HepG2 (cell line): ENCODE measurements around the gene TGFA. TPM values are rescaled to one million over a fixed set of nuclear protein-coding genes. Genes with fewer than 3 reads are reported as not detected.

Experiments
- GZF1 ChIP-seq: sonication (generic); formaldehyde crosslinking; IDR thresholded peaks from 2 replicates; pipeline ENCODE4 v1.5.1; 2020; ENCODE audit warnings: mild to moderate bottlenecking, missing genetic modification reagents
- MTA1 ChIP-seq: sonication (generic); formaldehyde crosslinking; IDR thresholded peaks from 2 replicates; pipeline ENCODE4 v1.4.0; 2020; ENCODE audit warnings: missing genetic modification reagents, mild to moderate bottlenecking, borderline replicate concordance
- MXD4 ChIP-seq: IDR thresholded peaks from 2 replicates; pipeline ENCODE4 v1.6.1; 2016; ENCODE audit warnings: mild to moderate bottlenecking, missing biosample characterization, missing genetic modification reagents
- REXO4 ChIP-seq: sonication (generic); formaldehyde crosslinking; IDR thresholded peaks from 2 replicates; pipeline ENCODE4 v1.8.0; 2022; ENCODE audit warnings: missing genetic modification reagents, mild to moderate bottlenecking, borderline replicate concordance
- RXRB ChIP-seq: IDR thresholded peaks from 2 replicates; pipeline ENCODE4 v1.6.1; 2016; ENCODE audit warnings: borderline replicate concordance, missing genetic modification reagents, missing compliant biosample characterization
- TARDBP ChIP-seq: sonication (generic); formaldehyde crosslinking; IDR thresholded peaks from 2 replicates; pipeline ENCODE4 v1.8.0; 2022; ENCODE audit warnings: mild to moderate bottlenecking, missing genetic modification reagents
- ZBTB20 ChIP-seq: sonication (generic); formaldehyde crosslinking; IDR thresholded peaks from 2 replicates; pipeline ENCODE4 v1.8.1; 2023; ENCODE audit warnings: missing genetic modification reagents, low read depth, mild to moderate bottlenecking, borderline replicate concordance
- ZNF282 ChIP-seq: fragments of 450-650 bp; IDR thresholded peaks from 2 replicates; pipeline ENCODE4 v1.6.1; 2018; ENCODE audit not compliant: partially characterized antibody
- ZNF292 ChIP-seq: sonication (generic); formaldehyde crosslinking; IDR thresholded peaks from 2 replicates; pipeline ENCODE4 v1.8.1; 2022; ENCODE audit warnings: mild to moderate bottlenecking, low read depth, missing genetic modification reagents, borderline replicate concordance
- ZNF367 ChIP-seq: sonication (generic); formaldehyde crosslinking; IDR thresholded peaks from 2 replicates; pipeline ENCODE4 v1.4.0; 2020; ENCODE audit warnings: missing genetic modification reagents, borderline replicate concordance
- ZNF382 ChIP-seq: sonication (generic); formaldehyde crosslinking; IDR thresholded peaks from 2 replicates; pipeline ENCODE4 v1.5.0; 2020; ENCODE audit warnings: missing genetic modification reagents, mild to moderate bottlenecking, borderline replicate concordance
- ZNF451 ChIP-seq: sonication (generic); formaldehyde crosslinking; IDR thresholded peaks from 2 replicates; pipeline ENCODE4 v1.5.0; 2020; ENCODE audit warnings: mild to moderate bottlenecking, missing genetic modification reagents
- ZSCAN31 ChIP-seq: sonication (generic); formaldehyde crosslinking; IDR thresholded peaks from 2 replicates; pipeline ENCODE4 v1.5.0; 2020; ENCODE audit warnings: low read depth, mild to moderate bottlenecking, missing genetic modification reagents
- polyA plus RNA-seq, 8 experiments: library from polyadenylated mRNA; depleted of rRNA in 3 of 8; stranded (reverse) in 7 of 8; unstranded in 1 of 8; fragments of >200 nt; fragmentation: Illumina TruSeq in 4 of 8; extraction: Trizol in 4 of 8; gene quantifications; 2 replicates each; pipeline versions ENCODE4 v1.2.1 to v1.2.3, GENCODE V29; 2011 to 2016; ENCODE audit warnings: low read depth in 4 of 8, missing spikeins in 1 of 8, mixed read lengths in 1 of 8; ENCODE audit not compliant: insufficient read depth in 1 of 8
- total RNA-seq, 5 experiments: library from RNA; depleted of rRNA; stranded (reverse); fragments of >200 nt; fragmentation: Illumina TruSeq; extraction: Trizol; gene quantifications; 2 replicates each; pipeline ENCODE4 v1.2.3, GENCODE V29; 2016; ENCODE audit warnings: low read depth in 1 of 5
- TF ChIP-seq, protein P1 (sequence below): sonication (generic); formaldehyde crosslinking; IDR thresholded peaks from 2 replicates; pipeline ENCODE4 v1.4.0; 2020; ENCODE audit warnings: missing genetic modification reagents
- TF ChIP-seq, protein P2 (sequence below): sonication (generic); formaldehyde crosslinking; IDR thresholded peaks from 2 replicates; pipeline ENCODE4 v1.4.0; 2020; ENCODE audit warnings: missing genetic modification reagents
- TF ChIP-seq, protein P3 (sequence below): sonication (generic); formaldehyde crosslinking; IDR thresholded peaks from 2 replicates; pipeline ENCODE4 v1.4.0; 2020; ENCODE audit warnings: low read depth, mild to moderate bottlenecking, missing genetic modification reagents
- TF ChIP-seq, protein P4 (sequence below): sonication (generic); formaldehyde crosslinking; IDR thresholded peaks from 2 replicates; pipeline ENCODE4 v1.5.1; 2020; ENCODE audit warnings: missing genetic modification reagents, mild to moderate bottlenecking, borderline replicate concordance
- TF ChIP-seq, protein P5 (sequence below): sonication (generic); formaldehyde crosslinking; conservative IDR thresholded peaks from 2 replicates; pipeline ENCODE4 v1.8.0; 2022; ENCODE audit warnings: low read depth, missing genetic modification reagents

The TGFA gene
- total and polyA plus RNA-seq, 2 of the 13 experiments (the other 11 are each of a cell fraction or from before 2014, with no cell fraction given) = 7.8 to 15.3 TPM

DNA sequence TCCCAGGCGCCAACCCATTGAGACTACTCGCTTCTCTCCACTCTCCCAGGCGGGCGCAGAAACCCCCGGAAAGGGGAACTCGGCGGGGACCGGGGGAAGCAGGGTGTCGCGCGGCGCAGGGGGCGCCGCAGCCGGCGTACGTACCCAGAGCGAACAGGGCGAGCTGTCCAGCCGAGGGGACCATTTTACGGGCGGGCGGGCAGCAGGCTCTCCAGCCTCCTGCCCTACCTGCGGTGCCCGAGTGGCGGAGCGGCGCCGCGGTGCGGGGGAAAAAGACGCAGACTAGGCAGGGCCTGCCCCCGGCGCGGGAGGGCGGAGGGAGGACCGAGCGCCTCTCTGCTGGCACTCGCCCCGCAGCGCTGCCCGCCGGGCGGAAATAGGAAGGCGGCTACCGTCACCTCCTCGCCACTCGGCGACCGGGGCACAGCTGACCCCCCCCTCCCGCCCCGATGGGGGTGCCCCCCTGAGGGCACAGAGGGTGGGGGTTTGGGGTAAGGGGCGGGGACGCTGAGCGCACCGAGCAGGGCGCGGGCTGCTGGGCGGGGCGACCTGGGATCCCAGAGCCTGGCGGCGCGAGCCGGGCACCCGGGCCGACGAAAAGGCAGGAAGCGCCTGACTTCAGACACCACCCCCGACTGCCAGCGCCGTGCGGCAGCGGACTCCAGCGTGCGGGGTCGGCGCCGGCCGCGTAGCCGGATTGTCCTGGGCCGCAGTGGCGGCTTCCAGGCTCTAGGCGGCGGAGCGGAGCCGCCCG, at the start of gene TGFA (continued):
- TF ChIP-seq, protein P1, sequence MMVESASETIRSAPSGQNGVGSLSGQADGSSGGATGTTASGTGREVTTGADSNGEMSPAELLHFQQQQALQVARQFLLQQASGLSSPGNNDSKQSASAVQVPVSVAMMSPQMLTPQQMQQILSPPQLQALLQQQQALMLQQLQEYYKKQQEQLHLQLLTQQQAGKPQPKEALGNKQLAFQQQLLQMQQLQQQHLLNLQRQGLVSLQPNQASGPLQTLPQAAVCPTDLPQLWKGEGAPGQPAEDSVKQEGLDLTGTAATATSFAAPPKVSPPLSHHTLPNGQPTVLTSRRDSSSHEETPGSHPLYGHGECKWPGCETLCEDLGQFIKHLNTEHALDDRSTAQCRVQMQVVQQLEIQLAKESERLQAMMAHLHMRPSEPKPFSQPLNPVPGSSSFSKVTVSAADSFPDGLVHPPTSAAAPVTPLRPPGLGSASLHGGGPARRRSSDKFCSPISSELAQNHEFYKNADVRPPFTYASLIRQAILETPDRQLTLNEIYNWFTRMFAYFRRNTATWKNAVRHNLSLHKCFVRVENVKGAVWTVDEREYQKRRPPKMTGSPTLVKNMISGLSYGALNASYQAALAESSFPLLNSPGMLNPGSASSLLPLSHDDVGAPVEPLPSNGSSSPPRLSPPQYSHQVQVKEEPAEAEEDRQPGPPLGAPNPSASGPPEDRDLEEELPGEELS = no peak
- TF ChIP-seq TARDBP (peak; percentile 40; the same call in 1 of the 2 replicates), ZNF451 (CRISPR knock-in tag) (0 out of 2 replicates have a peak, but pooled peaks have one; percentile 21), REXO4 (CRISPR knock-in tag) (no peak), ZNF367 (CRISPR knock-in tag) (no peak), GZF1 (peak; percentile 46; the same call in 1 of the 2 replicates), MTA1 (0 out of 2 replicates have a peak, but pooled peaks have one; percentile 55), ZBTB20 (CRISPR knock-in tag) (no peak), ZNF382 (CRISPR knock-in tag) (no peak), ZNF292 (CRISPR knock-in tag) (0 out of 2 replicates have a peak, but pooled peaks have one; percentile 20), ZSCAN31 (CRISPR knock-in tag) (peak; percentile 75), RXRB (CRISPR knock-in tag) (peak; percentile 55; the same call in 1 of the 2 replicates), ZNF282 (no peak), MXD4 (CRISPR knock-in tag) (peak; percentile 84)
- TF ChIP-seq, protein P2, sequence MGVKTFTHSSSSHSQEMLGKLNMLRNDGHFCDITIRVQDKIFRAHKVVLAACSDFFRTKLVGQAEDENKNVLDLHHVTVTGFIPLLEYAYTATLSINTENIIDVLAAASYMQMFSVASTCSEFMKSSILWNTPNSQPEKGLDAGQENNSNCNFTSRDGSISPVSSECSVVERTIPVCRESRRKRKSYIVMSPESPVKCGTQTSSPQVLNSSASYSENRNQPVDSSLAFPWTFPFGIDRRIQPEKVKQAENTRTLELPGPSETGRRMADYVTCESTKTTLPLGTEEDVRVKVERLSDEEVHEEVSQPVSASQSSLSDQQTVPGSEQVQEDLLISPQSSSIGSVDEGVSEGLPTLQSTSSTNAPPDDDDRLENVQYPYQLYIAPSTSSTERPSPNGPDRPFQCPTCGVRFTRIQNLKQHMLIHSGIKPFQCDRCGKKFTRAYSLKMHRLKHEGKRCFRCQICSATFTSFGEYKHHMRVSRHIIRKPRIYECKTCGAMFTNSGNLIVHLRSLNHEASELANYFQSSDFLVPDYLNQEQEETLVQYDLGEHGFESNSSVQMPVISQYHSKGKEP (CRISPR knock-in tag) = no peak
- TF ChIP-seq, protein P3, sequence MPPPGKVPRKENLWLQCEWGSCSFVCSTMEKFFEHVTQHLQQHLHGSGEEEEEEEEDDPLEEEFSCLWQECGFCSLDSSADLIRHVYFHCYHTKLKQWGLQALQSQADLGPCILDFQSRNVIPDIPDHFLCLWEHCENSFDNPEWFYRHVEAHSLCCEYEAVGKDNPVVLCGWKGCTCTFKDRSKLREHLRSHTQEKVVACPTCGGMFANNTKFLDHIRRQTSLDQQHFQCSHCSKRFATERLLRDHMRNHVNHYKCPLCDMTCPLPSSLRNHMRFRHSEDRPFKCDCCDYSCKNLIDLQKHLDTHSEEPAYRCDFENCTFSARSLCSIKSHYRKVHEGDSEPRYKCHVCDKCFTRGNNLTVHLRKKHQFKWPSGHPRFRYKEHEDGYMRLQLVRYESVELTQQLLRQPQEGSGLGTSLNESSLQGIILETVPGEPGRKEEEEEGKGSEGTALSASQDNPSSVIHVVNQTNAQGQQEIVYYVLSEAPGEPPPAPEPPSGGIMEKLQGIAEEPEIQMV (CRISPR knock-in tag) = no peak; the same call in 1 of the 2 replicates
- TF ChIP-seq, protein P4, sequence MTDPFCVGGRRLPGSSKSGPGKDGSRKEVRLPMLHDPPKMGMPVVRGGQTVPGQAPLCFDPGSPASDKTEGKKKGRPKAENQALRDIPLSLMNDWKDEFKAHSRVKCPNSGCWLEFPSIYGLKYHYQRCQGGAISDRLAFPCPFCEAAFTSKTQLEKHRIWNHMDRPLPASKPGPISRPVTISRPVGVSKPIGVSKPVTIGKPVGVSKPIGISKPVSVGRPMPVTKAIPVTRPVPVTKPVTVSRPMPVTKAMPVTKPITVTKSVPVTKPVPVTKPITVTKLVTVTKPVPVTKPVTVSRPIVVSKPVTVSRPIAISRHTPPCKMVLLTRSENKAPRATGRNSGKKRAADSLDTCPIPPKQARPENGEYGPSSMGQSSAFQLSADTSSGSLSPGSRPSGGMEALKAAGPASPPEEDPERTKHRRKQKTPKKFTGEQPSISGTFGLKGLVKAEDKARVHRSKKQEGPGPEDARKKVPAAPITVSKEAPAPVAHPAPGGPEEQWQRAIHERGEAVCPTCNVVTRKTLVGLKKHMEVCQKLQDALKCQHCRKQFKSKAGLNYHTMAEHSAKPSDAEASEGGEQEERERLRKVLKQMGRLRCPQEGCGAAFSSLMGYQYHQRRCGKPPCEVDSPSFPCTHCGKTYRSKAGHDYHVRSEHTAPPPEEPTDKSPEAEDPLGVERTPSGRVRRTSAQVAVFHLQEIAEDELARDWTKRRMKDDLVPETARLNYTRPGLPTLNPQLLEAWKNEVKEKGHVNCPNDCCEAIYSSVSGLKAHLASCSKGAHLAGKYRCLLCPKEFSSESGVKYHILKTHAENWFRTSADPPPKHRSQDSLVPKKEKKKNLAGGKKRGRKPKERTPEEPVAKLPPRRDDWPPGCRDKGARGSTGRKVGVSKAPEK (CRISPR knock-in tag) = 0 out of 2 replicates have a peak, but pooled peaks have one; percentile 5
- TF ChIP-seq, protein P5, sequence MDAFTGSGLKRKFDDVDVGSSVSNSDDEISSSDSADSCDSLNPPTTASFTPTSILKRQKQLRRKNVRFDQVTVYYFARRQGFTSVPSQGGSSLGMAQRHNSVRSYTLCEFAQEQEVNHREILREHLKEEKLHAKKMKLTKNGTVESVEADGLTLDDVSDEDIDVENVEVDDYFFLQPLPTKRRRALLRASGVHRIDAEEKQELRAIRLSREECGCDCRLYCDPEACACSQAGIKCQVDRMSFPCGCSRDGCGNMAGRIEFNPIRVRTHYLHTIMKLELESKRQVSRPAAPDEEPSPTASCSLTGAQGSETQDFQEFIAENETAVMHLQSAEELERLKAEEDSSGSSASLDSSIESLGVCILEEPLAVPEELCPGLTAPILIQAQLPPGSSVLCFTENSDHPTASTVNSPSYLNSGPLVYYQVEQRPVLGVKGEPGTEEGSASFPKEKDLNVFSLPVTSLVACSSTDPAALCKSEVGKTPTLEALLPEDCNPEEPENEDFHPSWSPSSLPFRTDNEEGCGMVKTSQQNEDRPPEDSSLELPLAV = no peak
